ENCODE results near the gene FLYWCH1. TPM values are rescaled to one million over a fixed set of nuclear protein-coding genes. Genes with fewer than 3 reads are reported as not detected.
A peak's percentile ranks its signal among the peaks of the same experiment; 100 is the strongest.

The FLYWCH1 gene
- total RNA-seq, 1 donor from 2014 or later, result 34.7 TPM

- Histone ChIP-seq H3K9me3 (no peaks in the 10 kb centered on the region), H3K27ac (no peak overlapping the region), H3K36me3 (no peaks in the 10 kb centered on the region), H3K4me3 (peak overlapping the region; percentile 43), H3K27me3 (ENCODE audit: low read depth) (peaks cover 73% of the 10 kb centered on the region), H3K4me1 (peaks cover 56% of the 10 kb centered on the region)
- no peak for TF ChIP-seq CTCF (IDR thresholded peaks at IDR 0.05)
- intact Hi-C loops (cut with DNase I), result no loop called here
- DNase-seq (peak; percentile 57), ATAC-seq (no peak)
These were observed 53.0 kb downstream of the FLYWCH1 start for GRCh38 chr16:2964475-2965336.

GRCh38 chr16:2966043-2966807 lies 54.5 kb downstream of the FLYWCH1 start:
- Histone ChIP-seq H3K4me3 (peak overlapping the region; percentile 43), H3K27ac (no peak overlapping the region), H3K27me3 (ENCODE audit: low read depth) (peaks cover 71% of the 10 kb centered on the region), H3K9me3 (no peaks in the 10 kb centered on the region), H3K36me3 (no peaks in the 10 kb centered on the region), H3K4me1 (peaks cover 69% of the 10 kb centered on the region)
- intact Hi-C loops (cut with DNase I), result no loop called here
- DNase-seq (peak; percentile 34), ATAC-seq (no peak)
- no peak for TF ChIP-seq CTCF (IDR thresholded peaks at IDR 0.05)

GRCh38 chr16:2966808-2967191 lies 55.1 kb downstream of the FLYWCH1 start:
- Histone ChIP-seq H3K4me3 (peak overlapping the region; percentile 43), H3K36me3 (no peaks in the 10 kb centered on the region), H3K27ac (no peak overlapping the region), H3K9me3 (no peaks in the 10 kb centered on the region), H3K4me1 (peaks cover 69% of the 10 kb centered on the region), H3K27me3 (ENCODE audit: low read depth) (peaks cover 65% of the 10 kb centered on the region)
- peak; percentile 21 for TF ChIP-seq CTCF (IDR thresholded peaks at IDR 0.05)
- ATAC-seq, result no peak
- DNase-seq, result peak; percentile 66
- intact Hi-C loops (cut with DNase I), result no loop called here

GRCh38 chr16:2967211-2967631 lies 55.5 kb downstream of the FLYWCH1 start:
- intact Hi-C loops (cut with DNase I), result no loop called here
- DNase-seq, result no peak
- H3K9me3 ChIP-seq, result no peaks in the 10 kb centered on the region
- no peaks in the 10 kb centered on the region for H3K36me3 ChIP-seq
- peaks cover 69% of the 10 kb centered on the region for H3K4me1 ChIP-seq
- H3K4me3 ChIP-seq, result peak overlapping the region; percentile 43
- H3K27me3 ChIP-seq (ENCODE audit: low read depth), result peaks cover 61% of the 10 kb centered on the region
- no peak for ATAC-seq
- H3K27ac ChIP-seq, result no peak overlapping the region
- no peak for TF ChIP-seq CTCF (IDR thresholded peaks at IDR 0.05)

GRCh38 chr16:2967721-2968161 lies 56.0 kb downstream of the FLYWCH1 start:
- intact Hi-C loops (cut with DNase I), result no loop called here
- ATAC-seq (no peak), DNase-seq (no peak)
- H3K4me1 ChIP-seq, result peaks cover 69% of the 10 kb centered on the region
- no peak for TF ChIP-seq CTCF (IDR thresholded peaks at IDR 0.05)
- H3K27ac ChIP-seq, result no peak overlapping the region
- no peaks in the 10 kb centered on the region for H3K36me3 ChIP-seq
- no peak overlapping the region for H3K4me3 ChIP-seq
- H3K9me3 ChIP-seq, result no peaks in the 10 kb centered on the region
- peaks cover 56% of the 10 kb centered on the region for H3K27me3 ChIP-seq (ENCODE audit: low read depth)
